Breast epithelium (tissue), 4 donors: ENCODE measurements around the gene ACRBP. TPM values are rescaled to one million over a fixed set of nuclear protein-coding genes. Genes with fewer than 3 reads are reported as not detected.
A peak's percentile ranks its signal among the peaks of the same experiment; 100 is the strongest.

Experiments
- DNase-seq, 2 donors: peaks; one replicate each; pipeline ENCODE4 v3.0.0-alpha.2; 2019; ENCODE audit warnings: low spot score in 2 of 2
- H3K27ac ChIP-seq, 2 donors: fragments of 200-600 bp; sonication (generic) in 1 of 2; one replicate each; pipeline ENCODE4 v1.5.1; 2016 to 2019; ENCODE audit warnings: mild to moderate bottlenecking in 1 of 2
- H3K27me3 ChIP-seq, 2 donors: fragments of 200-600 bp; sonication (generic) in 1 of 2; one replicate each; pipeline versions ENCODE4 v1.5.1 to v1.6.0; 2017 to 2019; ENCODE audit warnings: control low read depth in 1 of 2, mild to moderate bottlenecking in 1 of 2
- H3K36me3 ChIP-seq: fragments of 200-600 bp; one replicate; pipeline ENCODE4 v1.5.1; 2019
- H3K4me1 ChIP-seq, 2 donors: fragments of 200-600 bp; sonication (generic); one replicate each; pipeline ENCODE4 v1.5.1; 2016 to 2019; ENCODE audit warnings: control low read depth in 1 of 2
- H3K4me3 ChIP-seq, 3 donors: fragments of 200-600 bp; sonication (generic); 1 replicate in 2 of 3; 2 replicates in 1 of 3; pipeline ENCODE4 v1.5.1; 2016 to 2019; ENCODE audit warnings: mild to moderate bottlenecking in 3 of 3, moderate library complexity in 2 of 3
- H3K9me3 ChIP-seq, 2 donors: fragments of 200-600 bp; sonication (generic) in 1 of 2; one replicate each; pipeline ENCODE4 v1.5.1; 2016 to 2019; ENCODE audit warnings: control low read depth in 1 of 2
- POLR2A ChIP-seq: fragments of 450-650 bp; IDR thresholded peaks from one replicate; pipeline ENCODE4 v1.6.1; 2016; ENCODE audit warnings: antibody characterized with exemption, mild to moderate bottlenecking, moderate library complexity
- POLR2AphosphoS5 ChIP-seq, 3 donors: sonication (generic); formaldehyde crosslinking; IDR thresholded peaks; one replicate each; pipeline ENCODE4 v1.6.1; 2017; ENCODE audit warnings: antibody characterized with exemption in 3 of 3
- intact Hi-C: fragments of 100-400 bp; cut with DNase I; formaldehyde crosslinking; loops from one replicate; pipeline ENCODE4 v1.15.1; 2023; ENCODE audit warnings: low total_unique reads
- total RNA-seq, 3 donors: library from RNA; depleted of rRNA; stranded (reverse); fragments of >200 nt; gene quantifications; one replicate each; pipeline ENCODE4 v1.1.0, GENCODE V29; 2016
- TF ChIP-seq, protein P1 (sequence below), 3 donors: fragments of 450-650 bp; IDR thresholded peaks; one replicate each; pipeline ENCODE4 v1.5.1; 2016 to 2017; ENCODE audit warnings: antibody characterized with exemption in 3 of 3, mild to moderate bottlenecking in 3 of 3, moderate library complexity in 3 of 3

The ACRBP gene
- total RNA-seq, 3 donors from 2014 or later, result 0.59 to 2.4 (median 0.66) TPM

DNA sequence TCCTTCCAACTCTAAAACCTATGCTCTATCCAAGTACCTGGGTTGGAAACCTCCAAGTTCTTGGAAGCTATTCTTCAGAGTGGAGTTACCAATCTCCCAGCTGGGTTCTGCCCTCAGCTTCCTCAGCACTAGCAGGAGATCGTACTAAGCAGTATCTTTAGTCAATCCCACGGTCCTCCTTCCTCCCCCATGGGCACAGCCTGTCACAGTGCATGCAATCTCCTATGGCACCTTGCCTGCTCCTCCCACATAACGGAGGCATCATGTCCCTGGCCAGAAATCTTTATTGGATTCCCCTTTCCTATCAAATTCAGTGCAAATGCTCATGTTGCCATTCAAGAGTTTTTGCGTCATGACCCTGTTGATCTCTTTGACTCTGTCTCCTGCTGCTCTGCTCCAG, 6.1 kb downstream of the ACRBP start:
- Histone ChIP-seq H3K9me3 (no peaks in the 10 kb centered on the region), H3K27ac (no peak overlapping the region), H3K27me3 (no peaks in the 10 kb centered on the region), H3K4me3 (no peak overlapping the region), H3K36me3 (no peaks in the 10 kb centered on the region), H3K4me1 (no peaks in the 10 kb centered on the region)
- intact Hi-C loops, result no loop called here
- TF ChIP-seq, protein P1, sequence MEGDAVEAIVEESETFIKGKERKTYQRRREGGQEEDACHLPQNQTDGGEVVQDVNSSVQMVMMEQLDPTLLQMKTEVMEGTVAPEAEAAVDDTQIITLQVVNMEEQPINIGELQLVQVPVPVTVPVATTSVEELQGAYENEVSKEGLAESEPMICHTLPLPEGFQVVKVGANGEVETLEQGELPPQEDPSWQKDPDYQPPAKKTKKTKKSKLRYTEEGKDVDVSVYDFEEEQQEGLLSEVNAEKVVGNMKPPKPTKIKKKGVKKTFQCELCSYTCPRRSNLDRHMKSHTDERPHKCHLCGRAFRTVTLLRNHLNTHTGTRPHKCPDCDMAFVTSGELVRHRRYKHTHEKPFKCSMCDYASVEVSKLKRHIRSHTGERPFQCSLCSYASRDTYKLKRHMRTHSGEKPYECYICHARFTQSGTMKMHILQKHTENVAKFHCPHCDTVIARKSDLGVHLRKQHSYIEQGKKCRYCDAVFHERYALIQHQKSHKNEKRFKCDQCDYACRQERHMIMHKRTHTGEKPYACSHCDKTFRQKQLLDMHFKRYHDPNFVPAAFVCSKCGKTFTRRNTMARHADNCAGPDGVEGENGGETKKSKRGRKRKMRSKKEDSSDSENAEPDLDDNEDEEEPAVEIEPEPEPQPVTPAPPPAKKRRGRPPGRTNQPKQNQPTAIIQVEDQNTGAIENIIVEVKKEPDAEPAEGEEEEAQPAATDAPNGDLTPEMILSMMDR (IDR thresholded peaks at IDR 0.05), result no peak
- TF ChIP-seq POLR2A (no peak), POLR2AphosphoS5 (IDR thresholded peaks at IDR 0.05) (no peak)
- no peak for DNase-seq

DNA sequence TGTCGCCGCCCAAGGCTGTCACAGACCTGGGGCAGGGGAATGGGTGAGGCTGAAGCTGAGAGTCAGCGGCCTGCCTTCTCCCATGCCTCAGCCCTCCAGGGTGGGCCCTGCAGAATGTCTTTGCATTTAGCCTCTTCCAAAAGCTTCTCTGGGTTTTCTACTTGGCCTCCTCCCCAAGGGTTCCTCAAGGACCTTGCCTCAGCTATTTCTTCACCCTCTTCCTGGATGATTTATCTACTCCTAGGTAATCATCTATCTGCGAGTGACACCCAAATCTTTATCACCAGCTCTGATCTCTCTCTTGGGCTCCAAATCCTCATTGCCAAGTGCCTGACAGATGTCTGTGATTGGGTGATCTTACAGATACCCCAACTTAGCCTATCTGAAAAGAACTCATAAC, 6.7 kb downstream of the ACRBP start:
- intact Hi-C loops, result no loop called here
- no peaks in the 10 kb centered on the region for H3K36me3 ChIP-seq
- H3K27me3 ChIP-seq, result no peaks in the 10 kb centered on the region
- TF ChIP-seq POLR2A, result no peak
- TF ChIP-seq, protein P1 (IDR thresholded peaks at IDR 0.05), result no peak
- TF ChIP-seq POLR2AphosphoS5 (IDR thresholded peaks at IDR 0.05), result no peak
- no peak overlapping the region for H3K27ac ChIP-seq
- no peak overlapping the region for H3K4me3 ChIP-seq
- no peaks in the 10 kb centered on the region for H3K9me3 ChIP-seq
- DNase-seq, result no peak
- H3K4me1 ChIP-seq, result no peaks in the 10 kb centered on the region

DNA sequence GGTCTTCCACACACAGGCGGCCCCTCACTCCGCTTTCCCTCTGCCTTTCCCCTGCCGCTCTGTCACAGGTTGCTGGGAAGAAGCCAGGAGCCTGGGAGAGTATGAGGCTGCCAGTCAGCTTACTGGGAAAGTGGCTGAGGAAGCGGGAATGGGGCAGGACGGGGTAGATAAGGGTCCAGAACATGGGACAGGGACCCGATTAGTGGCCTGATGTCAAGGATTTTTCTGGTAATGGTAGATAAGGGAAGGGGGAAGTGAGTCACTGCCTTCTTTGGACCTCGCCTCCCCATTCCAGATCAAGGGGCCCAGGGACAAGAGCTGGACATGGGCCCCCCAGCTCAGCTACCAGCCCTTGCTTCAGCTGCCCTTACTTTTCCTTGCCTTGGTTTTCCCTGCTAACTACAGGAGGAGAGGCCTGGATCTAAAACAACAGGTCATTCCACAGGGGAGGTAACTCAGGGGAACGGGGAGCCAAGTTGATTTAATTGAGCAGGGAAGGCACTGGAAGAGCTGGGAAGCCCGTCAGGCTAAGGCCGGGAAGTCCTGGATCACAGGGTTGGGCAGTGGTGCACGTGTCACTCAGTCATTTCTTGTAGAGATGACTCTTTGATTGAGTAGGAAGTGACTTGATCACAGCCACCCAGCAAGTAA, 8.0 kb downstream of the ACRBP start:
- no peaks in the 10 kb centered on the region for H3K36me3 ChIP-seq
- no peak overlapping the region for H3K27ac ChIP-seq
- no peaks in the 10 kb centered on the region for H3K9me3 ChIP-seq
- DNase-seq, result no peak
- H3K27me3 ChIP-seq, result no peaks in the 10 kb centered on the region
- TF ChIP-seq POLR2AphosphoS5 (IDR thresholded peaks at IDR 0.05) (no peak), POLR2A (no peak)
- TF ChIP-seq, protein P1 (IDR thresholded peaks at IDR 0.05), result no peak
- intact Hi-C loops, result no loop called here
- H3K4me1 ChIP-seq, result no peaks in the 10 kb centered on the region
- H3K4me3 ChIP-seq, result no peak overlapping the region

DNA sequence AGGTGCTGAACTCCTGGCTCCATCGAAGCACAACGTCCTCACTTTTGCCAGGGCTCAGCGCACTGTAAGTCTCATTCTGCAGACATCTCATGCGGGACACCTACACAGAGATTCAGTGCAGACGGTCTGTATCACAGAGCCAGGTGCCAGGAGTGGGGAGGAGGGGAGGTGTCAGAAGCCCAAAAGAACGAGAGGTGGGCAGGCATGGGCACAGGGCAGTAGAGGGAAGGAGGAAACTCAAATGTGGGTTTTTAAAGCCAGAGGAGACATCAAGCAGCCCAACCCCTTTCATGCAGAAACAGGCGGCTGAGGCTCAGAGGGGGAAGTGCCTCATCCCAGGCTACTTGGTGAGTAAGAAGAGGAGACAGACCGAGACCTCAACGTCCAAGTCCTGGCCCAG, 8.9 kb downstream of the ACRBP start:
- no peaks in the 10 kb centered on the region for H3K36me3 ChIP-seq
- H3K9me3 ChIP-seq, result no peaks in the 10 kb centered on the region
- H3K27me3 ChIP-seq, result no peaks in the 10 kb centered on the region
- no peak for DNase-seq
- no peaks in the 10 kb centered on the region for H3K4me1 ChIP-seq
- H3K27ac ChIP-seq, result no peak overlapping the region
- H3K4me3 ChIP-seq, result no peak overlapping the region
- TF ChIP-seq POLR2A, result no peak
- no peak for TF ChIP-seq POLR2AphosphoS5 (IDR thresholded peaks at IDR 0.05)
- TF ChIP-seq, protein P1 (IDR thresholded peaks at IDR 0.05), result no peak
- intact Hi-C loops, result no loop called here

DNA sequence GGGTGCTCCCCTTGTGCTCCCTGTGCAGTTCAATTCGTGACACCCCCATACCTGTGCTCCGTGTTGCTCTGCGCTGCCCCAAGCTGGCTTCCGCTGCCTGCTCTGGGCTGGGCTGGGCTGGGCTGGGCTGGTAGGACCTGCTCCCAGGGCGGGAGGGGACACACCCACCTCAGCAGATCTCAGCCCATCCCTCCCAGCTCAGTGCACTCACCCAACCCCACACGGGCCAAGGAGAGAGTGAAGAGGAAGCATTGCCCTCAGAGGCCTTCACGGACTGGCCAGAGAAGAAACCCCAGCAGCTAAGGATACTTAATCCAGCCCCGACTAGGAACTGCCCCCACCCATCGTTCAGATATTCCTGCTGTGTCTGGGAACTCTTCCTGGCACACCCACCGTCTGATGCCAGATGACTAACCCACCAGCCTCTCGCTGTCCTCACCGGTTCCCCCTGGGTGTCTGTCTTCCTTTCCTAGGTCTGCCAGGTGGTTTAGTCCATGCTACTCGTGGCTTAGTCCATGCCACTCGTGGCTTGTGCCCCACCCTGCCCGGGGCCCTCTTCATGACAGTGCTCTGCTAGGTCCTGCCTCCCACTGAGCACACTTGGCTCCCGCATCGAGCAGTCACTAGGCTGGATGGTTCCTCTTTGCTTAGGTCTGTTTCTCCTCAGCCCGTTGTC, 11.2 kb downstream of the ACRBP start, which contains the start of gene LPAR5:
Gene LPAR5, minus strand, starts transcription at position 104 of the 676 bp plus-strand sequence. CDS start 14,711 bp downstream, outside the sequence.
- Histone ChIP-seq H3K4me3 (peak within 1 kb of the TSS in 2 of 3 donors; percentile 12), H3K27me3 (no peaks in the 10 kb centered on the region), H3K27ac (peak within 1 kb of the TSS; percentile 42 to 52), H3K4me1 (peaks cover 0 to 6% of the 10 kb centered on the region in 2 donors), H3K36me3 (no peaks in the 10 kb centered on the region), H3K9me3 (no peaks in the 10 kb centered on the region)
- TF ChIP-seq POLR2AphosphoS5 (IDR thresholded peaks at IDR 0.05), result no peak
- intact Hi-C loops, result no loop called here
- DNase-seq, result no peak
